GM06990 (cell line): Measurements from ENCODE around the gene RRP15.

Experiments used
- DNase-seq: peaks from one replicate; pipeline ENCODE4 v3.0.0-alpha.2; 2011; ENCODE audit not compliant: insufficient read length; ENCODE audit errors: extremely low read depth
- H3K27me3 ChIP-seq: replicated peaks from 2 replicates; pipeline ENCODE4 v1.6.0; 2011; ENCODE audit warnings: low read length; ENCODE audit not compliant: control insufficient read depth, insufficient read depth
- H3K36me3 ChIP-seq: 2 replicates; pipeline ENCODE4 v1.5.1; 2011; ENCODE audit warnings: low read length; ENCODE audit not compliant: control insufficient read depth, insufficient read depth
- H3K4me3 ChIP-seq: replicated peaks from 2 replicates; pipeline ENCODE4 v1.5.1; 2011; ENCODE audit warnings: low read depth, mild to moderate bottlenecking, control low read depth, low read length
- TF ChIP-seq, protein P1 (sequence below): IDR thresholded peaks from 2 replicates; pipeline ENCODE4 v1.5.1; 2011; ENCODE audit warnings: low read length, control low read depth, mild to moderate bottlenecking, inconsistent platforms; ENCODE audit not compliant: insufficient read depth, poor library complexity, severe bottlenecking

The RRP15 gene

DNA sequence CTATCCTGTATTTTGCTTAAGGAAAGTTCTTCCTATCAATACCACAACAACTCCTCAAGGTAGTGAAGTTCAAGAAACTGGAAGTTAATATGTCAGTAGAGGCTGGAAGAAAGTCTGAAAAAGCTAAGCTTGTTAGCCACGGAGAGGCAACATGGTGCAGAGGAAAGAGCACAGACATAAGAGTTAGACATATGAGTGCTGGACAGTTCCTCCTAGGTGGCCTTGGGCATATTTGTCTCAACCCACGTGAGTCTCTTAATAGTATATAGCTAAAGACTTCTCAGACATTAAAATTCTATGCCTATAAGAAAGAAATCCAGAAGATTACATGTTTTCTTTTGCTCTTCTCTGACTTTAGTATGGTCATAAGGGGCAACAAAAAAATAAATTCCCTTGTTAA lies 22.8 kb upstream of the RRP15 start:
- Histone ChIP-seq H3K36me3 (no peaks in the 10 kb centered on the region), H3K27me3 (no peaks in the 10 kb centered on the region), H3K4me3 (no peak overlapping the region)
- DNase-seq = no peak
- TF ChIP-seq, protein P1, sequence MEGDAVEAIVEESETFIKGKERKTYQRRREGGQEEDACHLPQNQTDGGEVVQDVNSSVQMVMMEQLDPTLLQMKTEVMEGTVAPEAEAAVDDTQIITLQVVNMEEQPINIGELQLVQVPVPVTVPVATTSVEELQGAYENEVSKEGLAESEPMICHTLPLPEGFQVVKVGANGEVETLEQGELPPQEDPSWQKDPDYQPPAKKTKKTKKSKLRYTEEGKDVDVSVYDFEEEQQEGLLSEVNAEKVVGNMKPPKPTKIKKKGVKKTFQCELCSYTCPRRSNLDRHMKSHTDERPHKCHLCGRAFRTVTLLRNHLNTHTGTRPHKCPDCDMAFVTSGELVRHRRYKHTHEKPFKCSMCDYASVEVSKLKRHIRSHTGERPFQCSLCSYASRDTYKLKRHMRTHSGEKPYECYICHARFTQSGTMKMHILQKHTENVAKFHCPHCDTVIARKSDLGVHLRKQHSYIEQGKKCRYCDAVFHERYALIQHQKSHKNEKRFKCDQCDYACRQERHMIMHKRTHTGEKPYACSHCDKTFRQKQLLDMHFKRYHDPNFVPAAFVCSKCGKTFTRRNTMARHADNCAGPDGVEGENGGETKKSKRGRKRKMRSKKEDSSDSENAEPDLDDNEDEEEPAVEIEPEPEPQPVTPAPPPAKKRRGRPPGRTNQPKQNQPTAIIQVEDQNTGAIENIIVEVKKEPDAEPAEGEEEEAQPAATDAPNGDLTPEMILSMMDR = no peak

DNA sequence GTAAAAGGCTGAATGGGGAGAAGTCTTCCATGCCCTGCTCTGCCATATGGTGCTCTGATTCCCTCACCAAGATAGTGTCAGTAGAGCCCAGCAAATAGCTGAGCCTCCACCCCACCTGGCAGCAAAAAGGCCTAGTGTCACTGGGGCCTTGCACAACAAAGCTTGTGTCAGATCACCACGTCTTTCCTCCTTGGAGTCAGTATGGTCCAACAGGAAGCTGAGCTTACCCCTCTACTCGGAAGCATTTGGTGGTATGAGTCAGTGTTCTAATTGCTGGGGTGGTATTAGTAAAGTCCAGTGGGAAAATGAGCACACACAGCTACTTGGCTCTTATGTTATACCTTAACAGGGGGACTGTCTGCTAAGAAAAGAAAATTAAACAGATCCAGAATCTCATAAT lies 18.7 kb upstream of the RRP15 start:
- no peaks in the 10 kb centered on the region for H3K27me3 ChIP-seq
- DNase-seq = no peak
- TF ChIP-seq, protein P1 = no peak
- H3K36me3 ChIP-seq = no peaks in the 10 kb centered on the region
- H3K4me3 ChIP-seq = no peak overlapping the region

DNA sequence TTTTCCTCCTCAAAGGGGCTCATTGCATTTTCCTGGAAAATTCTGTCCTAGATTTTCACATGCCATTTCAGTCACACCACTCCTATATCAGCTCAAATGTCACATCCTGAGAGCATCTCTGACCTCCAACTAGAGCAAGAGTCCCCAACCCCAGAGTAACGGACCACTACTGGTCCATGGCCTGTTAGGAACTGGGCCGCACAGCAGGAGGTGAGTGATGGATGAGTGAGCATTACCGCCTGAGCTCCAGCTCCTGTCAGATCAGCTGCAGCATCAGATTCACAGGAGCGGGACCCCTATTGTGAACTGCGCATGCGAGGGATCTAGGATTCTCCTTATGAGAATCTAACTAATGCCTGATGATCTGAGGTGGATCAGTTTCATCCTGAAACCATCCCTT lies 12.7 kb upstream of the RRP15 start:
- DNase-seq = no peak
- Histone ChIP-seq H3K36me3 (no peaks in the 10 kb centered on the region), H3K4me3 (no peak overlapping the region), H3K27me3 (no peaks in the 10 kb centered on the region)
- TF ChIP-seq, protein P1 = no peak

DNA sequence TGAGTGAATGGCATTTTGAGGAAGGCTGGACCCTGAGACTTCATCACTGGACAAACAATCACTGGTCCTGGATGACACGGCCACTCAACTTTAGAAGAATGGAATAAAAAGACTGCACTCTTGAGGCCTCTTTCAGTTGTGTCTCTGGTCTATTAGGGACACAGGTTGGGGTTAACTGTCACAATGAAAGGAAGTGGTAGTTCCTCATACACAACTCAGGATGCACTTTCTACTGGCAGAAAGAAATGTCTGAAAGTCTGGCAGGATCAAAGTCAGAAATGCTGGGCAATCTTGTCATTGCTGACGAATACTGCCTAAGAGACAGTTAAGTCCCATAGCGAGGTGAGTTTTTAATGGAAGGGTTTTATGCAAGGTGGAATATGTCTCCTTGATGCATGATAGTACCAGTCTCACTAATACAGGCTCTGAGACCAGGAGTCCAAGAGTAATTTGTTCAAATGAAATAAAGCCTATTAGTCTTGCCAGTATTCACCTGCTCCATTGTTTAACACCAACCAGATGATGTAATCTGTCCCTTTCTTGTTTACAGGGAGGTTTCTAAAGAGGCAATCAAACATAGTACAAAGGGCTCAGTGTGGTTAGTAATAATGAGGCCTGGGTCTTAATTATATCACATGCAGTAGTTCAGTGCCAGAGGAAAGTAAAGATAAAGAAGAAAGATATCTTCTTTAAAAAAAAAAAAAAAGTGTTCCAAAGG lies 11.2 kb upstream of the RRP15 start:
- no peak for DNase-seq

DNA sequence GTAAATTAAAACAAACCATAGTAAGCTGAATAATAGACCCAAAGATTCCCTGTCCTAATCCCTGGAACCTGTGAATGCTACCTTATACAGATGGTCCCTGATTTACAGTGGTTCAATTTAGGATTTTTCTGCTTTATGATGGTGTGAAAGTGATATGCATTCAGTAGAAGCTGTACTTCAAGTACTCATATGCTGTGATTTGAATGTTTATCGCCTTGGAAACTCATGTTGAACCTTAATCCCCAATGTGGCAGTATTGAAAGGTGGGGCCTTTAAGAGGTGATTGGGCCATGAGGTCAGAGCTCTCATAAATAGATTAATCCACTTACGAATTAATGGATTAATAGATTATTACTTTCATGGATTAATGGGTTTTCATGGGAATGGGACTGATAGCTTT lies 10.6 kb upstream of the RRP15 start:
- DNase-seq = no peak
- TF ChIP-seq, protein P1 = no peak
- no peak overlapping the region for H3K4me3 ChIP-seq
- no peaks in the 10 kb centered on the region for H3K36me3 ChIP-seq
- no peaks in the 10 kb centered on the region for H3K27me3 ChIP-seq

More for the DNA sequence above, 11.2 kb upstream of the RRP15 start:
- TF ChIP-seq, protein P1 = no peak
- H3K4me3 ChIP-seq = no peak overlapping the region
- H3K36me3 ChIP-seq = no peaks in the 10 kb centered on the region
- no peaks in the 10 kb centered on the region for H3K27me3 ChIP-seq

DNA sequence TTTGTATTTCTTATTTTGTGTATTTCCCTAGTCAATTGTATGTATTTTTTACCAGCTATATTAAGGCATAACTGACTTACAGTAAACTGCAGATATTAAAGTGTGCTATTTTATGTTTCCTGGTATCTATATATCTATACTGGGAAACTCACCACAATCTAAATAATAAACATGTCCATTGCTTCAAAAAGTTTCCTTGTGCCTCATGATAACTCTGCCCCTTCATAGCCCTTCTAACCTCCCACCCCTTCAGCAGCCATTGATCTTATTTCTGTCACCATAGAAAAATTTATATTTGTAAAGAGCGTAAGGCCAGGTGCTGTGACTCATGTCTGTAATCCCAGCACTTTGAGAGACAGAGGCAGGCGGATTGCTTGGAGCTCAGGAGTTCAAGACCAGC lies 9.3 kb upstream of the RRP15 start:
- Histone ChIP-seq H3K36me3 (no peaks in the 10 kb centered on the region), H3K27me3 (no peaks in the 10 kb centered on the region), H3K4me3 (no peak overlapping the region)
- no peak for DNase-seq
- TF ChIP-seq, protein P1 = no peak
